Thoracic aorta (tissue), 2 donors: Measurements from ENCODE around the gene OLFM1. TPM values are rescaled to one million over a fixed set of nuclear protein-coding genes. Genes with fewer than 3 reads are reported as not detected.
"Not testable (repeated sequence)": the region's sequence is repeated elsewhere in the genome, so short reads cannot be mapped to it uniquely, and the experiment has no call there.

Experiments
- ATAC-seq: fragments of 150-250 bp; one replicate; pipeline ENCODE4 v1.8.0; 2017; ENCODE audit warnings: low read depth; ENCODE audit not compliant: insufficient number of reproducible peaks, low FRiP score
- DNase-seq: peaks from one replicate; pipeline ENCODE4 v3.0.0-alpha.2; 2020; ENCODE audit warnings: low spot score
- H3K27ac ChIP-seq, 2 donors: fragments of 200-600 bp; sonication (generic); 1 replicate in 1 of 2; 2 replicates in 1 of 2; pipeline ENCODE4 v1.5.1; 2016; ENCODE audit warnings: mild to moderate bottlenecking in 2 of 2, moderate library complexity in 2 of 2
- H3K27me3 ChIP-seq: fragments of 200-600 bp; sonication (generic); replicated peaks from 2 replicates; pipeline ENCODE4 v1.6.0; 2016; ENCODE audit warnings: mild to moderate bottlenecking; ENCODE audit not compliant: insufficient read depth
- H3K36me3 ChIP-seq: fragments of 200-600 bp; sonication (generic); one replicate; pipeline ENCODE4 v1.5.1; 2016
- H3K4me1 ChIP-seq, 2 donors: fragments of 200-600 bp; sonication (generic); 1 replicate in 1 of 2; 2 replicates in 1 of 2; pipeline versions ENCODE4 v1.5.1 to v1.6.0; 2016; ENCODE audit warnings: low read depth in 2 of 2, mild to moderate bottlenecking in 1 of 2; ENCODE audit not compliant: control insufficient read depth in 1 of 2
- H3K4me3 ChIP-seq: fragments of 200-600 bp; sonication (generic); 2 replicates; pipeline ENCODE4 v1.5.1; 2016; ENCODE audit warnings: mild to moderate bottlenecking
- H3K9me3 ChIP-seq: fragments of 200-600 bp; sonication (generic); 2 replicates; pipeline ENCODE4 v1.5.1; 2016
- CTCF ChIP-seq: fragments of 200-600 bp; sonication (generic); IDR thresholded peaks from one replicate; pipeline ENCODE4 v1.5.1; 2019; ENCODE audit warnings: antibody characterized with exemption
- total RNA-seq, 2 donors: library from RNA; depleted of rRNA; stranded (reverse); fragments of >200 nt; gene quantifications; one replicate each; pipeline versions ENCODE4 v1.1.0 to v1.2.3, GENCODE V29; 2016

OLFM1 gene
- total RNA-seq, 2 donors from 2014 or later, result 14.5 to 24.5 TPM

GRCh38 chr9:135060461-135061116 lies 26.9 kb upstream of the OLFM1 start:
- ATAC-seq, result no peak
- Histone ChIP-seq H3K27ac (no peak overlapping the region), H3K4me3 (no peak overlapping the region), H3K36me3 (no peaks in the 10 kb centered on the region), H3K9me3 (peaks cover 6% of the 10 kb centered on the region), H3K27me3 (no peaks in the 10 kb centered on the region), H3K4me1 (no peaks in the 10 kb centered on the region)
- TF ChIP-seq CTCF, result no peak
- no peak for DNase-seq

- Histone ChIP-seq H3K27me3 (no peaks in the 10 kb centered on the region), H3K4me1 (no peaks in the 10 kb centered on the region)
Measured at GRCh38 chr9:135061441-135061840, 26.0 kb upstream of the OLFM1 start.

GRCh38 chr9:135062254-135062653 lies 25.2 kb upstream of the OLFM1 start:
- Histone ChIP-seq H3K4me3 (no peak overlapping the region), H3K4me1 (no peaks in the 10 kb centered on the region), H3K27ac (no peak overlapping the region), H3K9me3 (peaks cover 6% of the 10 kb centered on the region), H3K27me3 (no peaks in the 10 kb centered on the region), H3K36me3 (no peaks in the 10 kb centered on the region)
- no peak for TF ChIP-seq CTCF
- DNase-seq, result no peak
- no peak for ATAC-seq

More at GRCh38 chr9:135061441-135061840, 26.0 kb upstream of the OLFM1 start:
- no peak overlapping the region for H3K27ac ChIP-seq
- H3K36me3 ChIP-seq, result no peaks in the 10 kb centered on the region
- no peak for DNase-seq
- TF ChIP-seq CTCF, result no peak
- H3K9me3 ChIP-seq, result peaks cover 6% of the 10 kb centered on the region
- no peak for ATAC-seq
- H3K4me3 ChIP-seq, result no peak overlapping the region

- DNase-seq, H3K27me3 ChIP-seq, H3K4me3 ChIP-seq, H3K36me3 ChIP-seq, H3K27ac ChIP-seq, H3K4me1 ChIP-seq, ATAC-seq, H3K9me3 ChIP-seq: not testable (repeated sequence)
Measured at GRCh38 chr9:135063466-135063865, 24.0 kb upstream of the OLFM1 start.

- not testable (repeated sequence) for H3K4me1 ChIP-seq, DNase-seq, H3K27ac ChIP-seq, H3K4me3 ChIP-seq, H3K27me3 ChIP-seq, H3K9me3 ChIP-seq, H3K36me3 ChIP-seq, ATAC-seq
Measured at GRCh38 chr9:135063888-135064287, 23.6 kb upstream of the OLFM1 start.

- no peak for DNase-seq
- Histone ChIP-seq H3K4me1 (no peaks in the 10 kb centered on the region), H3K27ac (no peak overlapping the region), H3K36me3 (no peaks in the 10 kb centered on the region), H3K27me3 (no peaks in the 10 kb centered on the region), H3K9me3 (peaks cover 6% of the 10 kb centered on the region), H3K4me3 (no peak overlapping the region)
- no peak for TF ChIP-seq CTCF
- ATAC-seq, result no peak
Measured at GRCh38 chr9:135065151-135065550, 22.3 kb upstream of the OLFM1 start.
